Measurements from ENCODE around the gene GRSF1.

GRCh38 chr4:70815370-70815769 lies 24.3 kb downstream of the GRSF1 start:
- no peak for TF ChIP-seq CTCF (CRISPR knock-in tag; IDR thresholded peaks at IDR 0.05)
- TF ChIP-seq CHD4 (IDR thresholded peaks at IDR 0.05; ENCODE audit: borderline replicate concordance, low read length), result no peak
